ENCODE data around the gene PAPOLB.

Gene PAPOLB

DNA sequence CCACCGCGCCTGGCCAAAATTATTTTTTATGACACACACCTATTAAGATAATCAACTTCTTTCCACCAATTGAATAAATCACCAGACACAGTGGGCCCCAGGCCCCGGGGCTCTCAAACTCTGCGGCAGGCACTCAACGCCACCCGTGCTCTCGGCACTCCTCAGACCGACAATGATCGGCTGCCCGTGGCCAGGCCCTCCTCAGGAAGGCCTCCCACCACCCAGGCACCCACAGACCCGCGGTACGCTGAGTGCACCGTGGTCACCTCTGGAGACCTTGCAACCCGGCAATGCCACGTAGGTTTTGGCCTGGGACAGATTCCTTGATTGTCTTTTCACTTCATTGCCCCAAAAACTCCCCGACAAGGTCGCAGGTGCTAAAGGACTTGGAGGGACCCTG lies 14.8 kb upstream of the PAPOLB start:
- no peak for DNase-seq

- DNase-seq: no peak
Measured at GRCh38 chr7:4875391-4875790, 13.6 kb upstream of the PAPOLB start.

DNA sequence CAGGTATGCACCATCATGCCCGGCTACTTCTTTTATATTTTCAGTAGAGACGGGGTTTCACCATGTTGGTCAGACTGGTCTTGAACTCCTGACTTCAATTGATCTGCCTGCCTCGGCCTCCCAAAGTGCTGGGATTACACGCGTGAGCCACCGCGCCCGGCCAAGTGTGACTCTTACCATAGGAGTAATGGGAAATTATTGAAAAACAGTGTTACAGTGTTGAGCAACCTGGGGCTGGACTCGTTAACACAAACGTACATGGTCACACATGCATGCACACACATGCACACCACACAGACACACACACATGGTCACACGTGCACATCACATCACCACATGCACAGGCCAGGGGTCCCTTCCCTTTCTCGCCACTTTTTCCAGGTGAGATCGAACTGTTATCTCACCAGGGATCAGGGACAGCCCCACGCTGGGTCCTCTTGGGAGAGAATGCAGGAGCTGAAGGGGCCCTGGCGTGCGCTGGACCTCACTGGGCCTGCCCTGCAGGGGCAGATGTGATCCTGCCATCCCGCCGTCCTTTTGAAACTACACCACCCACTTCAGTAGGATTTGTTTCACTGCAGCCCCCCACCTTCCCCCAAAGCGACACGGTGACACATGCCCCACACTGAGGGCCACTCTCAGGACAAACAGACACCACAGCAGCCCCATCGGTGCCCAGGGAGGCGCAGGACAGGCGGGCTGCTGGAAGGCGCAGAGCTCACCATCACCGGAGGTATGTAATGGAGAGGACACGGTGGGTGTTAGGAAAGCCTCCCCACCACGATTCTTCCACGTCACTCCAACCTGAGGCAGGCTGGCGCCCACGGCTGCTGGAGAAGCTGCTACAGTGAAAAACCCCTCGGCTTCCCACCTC lies 11.5 kb upstream of the PAPOLB start:
- DNase-seq: no peak

DNA sequence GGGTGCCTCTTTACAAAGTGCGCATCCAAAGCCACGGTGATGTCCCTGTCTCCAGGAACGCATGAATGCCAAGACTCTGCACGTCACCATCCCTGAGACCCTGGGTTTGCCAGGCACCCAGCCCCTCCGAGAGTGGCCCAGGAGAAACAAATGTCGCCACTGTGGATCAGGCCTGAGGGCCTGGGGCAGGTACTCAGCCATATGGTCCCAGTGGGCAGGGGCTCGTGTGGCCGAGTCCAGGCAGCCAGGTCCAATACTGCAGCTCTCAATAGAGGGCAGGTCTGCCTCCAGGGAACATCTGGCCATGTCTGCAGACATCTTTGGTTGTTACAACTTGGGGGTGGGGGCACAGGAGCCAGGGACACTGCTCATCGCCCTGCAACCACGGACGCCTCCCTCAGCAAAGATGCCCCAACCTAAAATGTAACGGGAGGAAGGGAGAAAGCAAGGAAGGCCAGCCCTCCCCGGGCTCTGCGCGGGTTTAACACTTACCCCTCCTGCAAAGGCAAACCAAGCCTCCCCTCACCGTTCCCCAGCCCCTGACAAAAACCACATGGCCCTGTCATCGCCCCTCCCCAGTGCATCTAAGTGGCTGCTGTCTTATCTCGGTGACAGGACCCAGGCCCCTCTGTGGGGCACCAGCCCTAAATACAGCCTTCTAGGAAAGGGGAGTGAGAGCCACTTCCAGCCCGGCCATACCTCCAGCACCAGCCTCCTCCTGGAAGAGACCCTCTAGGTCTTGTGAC lies 10.3 kb upstream of the PAPOLB start:
- DNase-seq: no peak

- DNase-seq: no peak
Measured at GRCh38 chr7:4871056-4871680, 9.3 kb upstream of the PAPOLB start.

GRCh38 chr7:4868493-4868892 lies 6.7 kb upstream of the PAPOLB start:
- no peak for DNase-seq

DNA sequence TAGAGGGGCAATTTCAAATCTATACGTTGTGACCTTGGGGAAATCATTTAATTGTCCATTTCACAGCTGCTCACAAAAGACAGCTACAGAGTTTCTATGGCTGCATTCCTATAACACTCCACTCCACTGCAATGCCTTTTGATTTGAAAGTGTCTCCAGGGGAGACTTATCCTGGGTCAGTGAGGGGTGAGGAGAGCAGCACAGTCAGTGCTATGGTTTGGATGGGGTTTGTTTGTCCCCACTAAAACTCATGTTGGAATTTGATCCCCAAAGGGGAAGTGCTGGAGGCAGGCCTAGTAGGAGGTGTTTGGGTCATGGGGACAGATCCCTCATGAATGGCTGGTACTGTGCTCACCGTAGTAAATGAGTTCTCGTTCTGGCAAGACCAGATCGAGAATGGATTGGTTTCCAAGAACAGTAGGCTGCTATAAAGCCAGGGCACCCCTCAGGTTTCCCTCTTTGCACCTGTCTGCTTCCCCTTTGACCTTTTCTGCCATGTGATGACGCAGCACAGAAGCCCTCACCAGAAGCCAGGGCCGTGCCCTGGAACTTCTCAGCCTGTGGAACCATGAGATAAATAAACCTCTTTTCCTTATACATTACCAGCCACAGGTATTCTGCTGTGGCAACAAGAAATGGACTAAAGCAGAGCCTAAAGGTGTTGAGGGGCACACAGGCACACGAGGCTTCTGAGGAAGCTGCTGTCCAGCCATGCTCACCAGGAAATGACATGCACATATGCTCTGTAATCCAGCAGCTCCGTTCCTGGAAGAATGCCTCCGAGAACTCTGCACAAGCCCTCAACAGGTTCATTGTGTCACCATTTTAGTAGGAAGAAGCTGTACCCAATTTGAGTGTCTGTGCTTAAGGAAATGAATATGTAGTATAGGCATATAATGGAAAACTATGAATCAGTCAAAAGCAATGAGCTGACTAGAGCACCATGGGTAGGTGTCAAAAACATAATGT lies 5.0 kb upstream of the PAPOLB start:
- DNase-seq: no peak

- no peak for DNase-seq
Measured at GRCh38 chr7:4862156-4862555, 326 bp upstream of the PAPOLB start.

DNA sequence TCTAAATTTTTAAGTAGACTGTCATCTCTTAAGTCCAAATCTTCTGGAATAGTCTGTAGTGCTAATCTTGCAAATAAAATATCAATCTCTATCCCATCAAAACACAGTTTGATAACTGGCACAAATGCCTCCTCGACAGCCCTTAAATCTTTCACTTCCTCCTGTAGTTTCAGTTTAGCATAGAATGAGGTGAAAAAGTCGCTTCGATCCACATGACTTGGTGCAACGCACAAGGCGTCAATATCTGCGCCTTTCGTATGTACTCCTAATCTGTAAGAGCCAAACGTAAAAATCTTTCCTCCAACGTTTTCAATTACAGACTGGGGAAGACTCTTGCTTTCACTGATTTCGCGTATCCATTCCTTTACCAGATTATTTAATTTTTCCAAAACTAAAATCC lies 603 bp downstream of the PAPOLB start:
- DNase-seq: no peak

GRCh38 chr7:4857189-4857588 lies 4.6 kb downstream of the PAPOLB start:
- no peak for DNase-seq

GRCh38 chr7:4856336-4857057 lies 5.3 kb downstream of the PAPOLB start:
- DNase-seq: no peak

DNA sequence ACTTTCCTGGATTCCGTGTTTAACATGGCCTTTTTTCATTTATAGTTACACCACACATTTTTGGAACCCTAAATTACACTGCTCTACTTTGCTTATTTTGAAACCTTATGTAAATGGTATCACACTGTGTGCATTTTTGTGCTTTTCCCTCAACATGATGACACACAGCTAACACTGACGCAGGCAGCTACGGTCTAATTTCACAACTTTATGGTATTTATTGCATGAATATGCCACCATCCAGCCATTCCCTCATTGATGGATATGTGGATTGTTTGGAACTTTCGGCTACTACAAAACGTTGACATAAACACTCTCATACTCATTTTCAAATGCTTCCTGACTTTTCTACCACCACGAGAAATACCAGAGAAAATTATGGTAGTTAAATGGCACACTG lies 6.9 kb downstream of the PAPOLB start:
- no peak for DNase-seq

GRCh38 chr7:4851459-4852422 lies 10.1 kb downstream of the PAPOLB start:
- DNase-seq: no peak

DNA sequence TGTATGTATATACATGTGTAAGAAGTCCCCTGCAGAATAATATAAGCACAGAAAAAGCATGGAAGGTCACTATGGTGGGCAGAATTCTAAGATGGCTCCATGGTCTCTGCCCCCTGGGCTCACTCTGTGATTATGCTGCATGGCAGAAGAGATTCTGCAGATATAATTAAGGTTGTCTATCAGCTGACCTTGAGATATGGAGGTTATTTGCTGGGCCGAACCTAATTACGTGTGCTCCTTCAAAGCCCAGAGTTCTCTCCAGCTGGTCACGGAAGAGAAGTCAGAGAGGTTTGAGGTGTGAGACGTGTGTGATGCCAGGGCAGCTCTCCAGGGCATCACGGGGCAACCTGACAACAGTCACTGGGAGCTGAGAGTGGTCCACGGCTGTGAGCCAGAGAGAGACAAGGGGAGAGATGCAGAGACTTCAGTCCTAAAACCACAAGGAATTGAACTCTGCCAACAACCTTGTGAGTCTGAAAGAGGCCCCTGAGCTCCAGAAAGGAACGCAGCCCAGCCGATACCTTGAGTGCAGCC lies 11.5 kb downstream of the PAPOLB start:
- no peak for DNase-seq

DNA sequence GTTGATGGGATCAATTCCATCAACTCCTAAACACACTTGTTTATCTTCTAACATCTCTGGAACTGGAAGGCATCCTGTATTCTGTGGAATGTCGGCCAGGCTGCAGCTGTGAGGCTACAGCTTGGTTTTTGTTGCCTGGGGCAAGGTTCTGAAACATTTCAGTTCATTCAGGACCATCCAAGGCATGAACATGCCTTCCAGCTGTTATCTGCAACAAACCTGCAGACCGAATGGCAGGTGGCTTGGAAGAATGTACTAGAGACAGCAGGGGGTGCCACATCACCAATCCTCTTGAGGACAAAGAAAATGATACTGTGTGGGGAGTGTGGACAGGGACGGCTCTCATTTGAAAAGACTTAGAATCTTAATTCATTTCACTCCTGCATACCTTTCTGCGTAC lies 12.4 kb downstream of the PAPOLB start:
- peak; percentile 25 to 70 for DNase-seq

DNA sequence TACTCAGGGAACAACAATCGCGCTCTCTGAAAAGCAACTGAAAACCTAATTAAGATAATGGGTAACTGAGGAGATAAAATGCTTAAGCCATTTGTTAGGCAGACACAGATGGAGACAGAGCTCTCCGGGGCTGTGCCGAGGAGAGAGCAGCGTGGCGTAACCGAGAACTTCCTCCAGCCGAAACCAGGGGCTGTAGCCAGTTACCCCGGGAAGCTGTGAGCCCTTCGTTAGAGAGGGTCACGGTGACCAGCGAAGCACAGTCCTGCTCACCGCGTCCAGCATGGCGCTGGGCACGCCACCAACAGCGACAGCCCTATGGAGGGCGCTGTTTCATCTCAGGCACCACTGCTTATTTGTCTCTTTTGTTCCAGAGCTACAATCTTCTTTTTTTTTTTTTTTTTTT lies 16.1 kb downstream of the PAPOLB start:
- peak in 1 of 2 experiments; percentile 12 for DNase-seq

GRCh38 chr7:4842319-4843064 lies 19.3 kb downstream of the PAPOLB start:
- no peak for DNase-seq

GRCh38 chr7:4841836-4842235 lies 20.0 kb downstream of the PAPOLB start:
- no peak for DNase-seq

GRCh38 chr7:4841007-4841784 lies 20.6 kb downstream of the PAPOLB start:
- DNase-seq: no peak
